Spleen (tissue), 11 donors: Measurements from ENCODE around the gene WNT7A. TPM values are rescaled to one million over a fixed set of nuclear protein-coding genes. Genes with fewer than 3 reads are reported as not detected.

ENCODE experiments used
- DNase-seq: peaks from one replicate; pipeline ENCODE4 v3.0.0-alpha.2; 2020
- H3K27ac ChIP-seq, 8 donors: fragments of 200-600 bp; sonication (generic) in 7 of 8; 1 replicate in 4 of 8; 2 replicates in 4 of 8; pipeline versions ENCODE4 v1.5.0 to v1.8.0; 2016 to 2021; ENCODE audit warnings: inconsistent platforms in 4 of 8, mild to moderate bottlenecking in 4 of 8, moderate library complexity in 1 of 8
- H3K27me3 ChIP-seq, 7 donors: fragments of 200-600 bp; sonication (generic) in 6 of 7; replicated peaks in 1 of 7; 1 replicate in 4 of 7; 2 replicates in 3 of 7; pipeline versions ENCODE4 v1.5.0 to v1.8.0; 2016 to 2021; ENCODE audit warnings: inconsistent platforms in 3 of 7, mild to moderate bottlenecking in 1 of 7
- H3K36me3 ChIP-seq, 6 donors: fragments of 200-600 bp; sonication (generic) in 5 of 6; 1 replicate in 4 of 6; 2 replicates in 2 of 6; pipeline versions ENCODE4 v1.5.0 to v1.8.0; 2016 to 2021; ENCODE audit warnings: inconsistent platforms in 2 of 6
- H3K4me1 ChIP-seq, 6 donors: fragments of 200-600 bp; sonication (generic) in 5 of 6; 1 replicate in 3 of 6; 2 replicates in 3 of 6; pipeline versions ENCODE4 v1.5.0 to v1.8.0; 2016 to 2021; ENCODE audit warnings: inconsistent platforms in 3 of 6
- H3K4me3 ChIP-seq, 8 donors: fragments of 200-600 bp; sonication (generic) in 7 of 8; 1 replicate in 4 of 8; 2 replicates in 4 of 8; pipeline versions ENCODE4 v1.5.0 to v1.8.0; 2016 to 2021; ENCODE audit warnings: inconsistent platforms in 4 of 8, mild to moderate bottlenecking in 4 of 8, moderate library complexity in 2 of 8
- H3K9me3 ChIP-seq, 8 donors: fragments of 200-600 bp; sonication (generic) in 7 of 8; 1 replicate in 4 of 8; 2 replicates in 4 of 8; pipeline versions ENCODE4 v1.5.0 to v1.8.0; 2016 to 2021; ENCODE audit warnings: inconsistent platforms in 4 of 8
- CTCF ChIP-seq, 11 experiments: fragments of 200-600 bp in 7 of 11; fragments of 450-650 bp in 4 of 11; sonication (generic) in 4 of 11; IDR thresholded peaks in 8 of 11; conservative IDR thresholded peaks in 3 of 11; 1 replicate in 7 of 11; 2 replicates in 4 of 11; pipeline versions ENCODE4 v1.4.0 to v1.8.0; 2016 to 2021; ENCODE audit warnings: antibody characterized with exemption in 11 of 11, inconsistent platforms in 4 of 11, mild to moderate bottlenecking in 1 of 11
- POLR2A ChIP-seq, 3 donors: fragments of 450-650 bp; IDR thresholded peaks; one replicate each; pipeline ENCODE4 v1.5.1; 2017; ENCODE audit warnings: antibody characterized with exemption in 3 of 3, mild to moderate bottlenecking in 1 of 3
- POLR2AphosphoS5 ChIP-seq, 3 donors: sonication (generic); formaldehyde crosslinking; IDR thresholded peaks; one replicate each; pipeline ENCODE4 v1.5.1; 2017; ENCODE audit warnings: antibody characterized with exemption in 3 of 3
- WGBS, 5 donors: extraction: QIAGEN DNeasy Blood & Tissue Kit in 3 of 5; methylation state at CpG; one replicate each; pipeline versions ENCODE4 v1.1.5 to v1.1.7; 2013 to 2018; 5-methylcytosine and 5-hydroxymethylcytosine counted together
- intact Hi-C: fragments of 100-400 bp; cut with DNase I; formaldehyde crosslinking; loops from one replicate; pipeline ENCODE4 v1.15.0; 2023; ENCODE audit warnings: low total_unique reads
- polyA plus RNA-seq, 3 donors: library from polyadenylated mRNA; stranded (reverse); fragments of 200-250 nt; gene quantifications; one replicate each; pipeline ENCODE4 v1.2.1, GENCODE V29; 2013
- total RNA-seq, 7 donors: library from RNA; depleted of rRNA in 3 of 7; stranded (reverse); fragments of >200 nt in 3 of 7; fragmentation: NEBNext Ultra II Directional in 4 of 7; extraction: Animal tissue kit (Norgen Biotek cat#: 25700) in 4 of 7; gene quantifications; one replicate each; pipeline versions ENCODE4 v1.1.0 to v1.2.1, GENCODE V29; 2016 to 2021
- donor health status: healthy with polysubstance abuse.
- donor health status: DM: no; HTN: no; CAD: no; lungs with moderate emphysema.
- donor health status: DM: no; HTN: no; CAD: no.
- donor health status: Bipolar disorder and iron deficiency.
- donor health status: healthy.
- donor health status: DM: no; HTN: no; CAD: no.
- donor health status: DM: yes; HTN: yes; CAD: no.

Gene WNT7A
- total and polyA plus RNA-seq, 10 donors: 0.52 to 6.3 (median 2.0) TPM

DNA sequence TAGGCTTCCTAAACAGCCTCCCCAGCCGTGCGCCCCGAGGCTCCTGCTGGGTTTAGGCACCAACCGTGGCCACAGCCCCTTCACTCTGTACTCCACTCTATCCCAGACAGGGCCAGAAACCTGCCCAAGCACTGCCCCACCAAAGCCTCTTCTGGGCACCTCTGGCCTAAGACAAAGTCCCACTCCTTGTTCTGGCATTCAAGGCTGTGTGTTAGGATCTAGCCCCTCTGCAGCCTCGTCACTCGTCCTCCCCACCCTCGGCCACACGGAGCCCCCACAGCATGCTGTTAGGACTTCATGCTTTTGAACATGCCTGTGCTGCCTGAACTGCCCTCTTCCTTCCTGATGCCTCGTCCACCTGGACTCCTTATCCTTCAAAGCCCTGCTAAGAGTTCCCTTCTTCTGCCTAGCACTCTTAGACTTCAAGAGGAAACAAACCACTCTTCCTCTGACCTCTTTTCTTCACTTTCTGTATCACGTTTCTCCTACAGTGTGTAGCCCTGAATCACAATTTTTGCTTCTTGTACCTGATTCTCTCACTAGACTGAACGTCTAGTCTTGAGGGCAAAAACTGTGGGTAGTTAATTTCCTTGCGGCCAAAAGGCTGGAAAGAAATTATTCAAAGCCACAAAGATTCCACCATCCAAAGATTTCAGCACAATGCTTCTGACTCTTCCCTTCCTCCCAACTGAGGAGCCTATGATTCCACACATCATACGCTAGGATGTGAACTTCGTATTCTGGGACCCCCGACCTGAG lies 28.6 kb downstream of the WNT7A start:
- Histone ChIP-seq H3K27ac (no peak overlapping the region), H3K4me1 (peaks cover 0 to 11% (median 4%) of the 10 kb centered on the region in 6 donors), H3K9me3 (no peaks in the 10 kb centered on the region), H3K4me3 (no peak overlapping the region), H3K36me3 (peaks cover 0 to 4% (median 0%) of the 10 kb centered on the region in 6 donors), H3K27me3 (peaks cover 0 to 28% (median 0%) of the 10 kb centered on the region in 7 donors)
- TF ChIP-seq POLR2A (IDR thresholded peaks at IDR 0.05): no peak
- no peak for TF ChIP-seq CTCF (IDR thresholded peaks at IDR 0.05 in 8 of 11, conservative IDR thresholded peaks at IDR 0.05 in 3 of 11)
- TF ChIP-seq POLR2AphosphoS5 (IDR thresholded peaks at IDR 0.05): no peak
- intact Hi-C loops: no loop called here
- peak; percentile 64 for DNase-seq
- 61 to 67% (median 65%) methylated on average over 15 of the region's 15 CpGs for WGBS, 5 donors

DNA sequence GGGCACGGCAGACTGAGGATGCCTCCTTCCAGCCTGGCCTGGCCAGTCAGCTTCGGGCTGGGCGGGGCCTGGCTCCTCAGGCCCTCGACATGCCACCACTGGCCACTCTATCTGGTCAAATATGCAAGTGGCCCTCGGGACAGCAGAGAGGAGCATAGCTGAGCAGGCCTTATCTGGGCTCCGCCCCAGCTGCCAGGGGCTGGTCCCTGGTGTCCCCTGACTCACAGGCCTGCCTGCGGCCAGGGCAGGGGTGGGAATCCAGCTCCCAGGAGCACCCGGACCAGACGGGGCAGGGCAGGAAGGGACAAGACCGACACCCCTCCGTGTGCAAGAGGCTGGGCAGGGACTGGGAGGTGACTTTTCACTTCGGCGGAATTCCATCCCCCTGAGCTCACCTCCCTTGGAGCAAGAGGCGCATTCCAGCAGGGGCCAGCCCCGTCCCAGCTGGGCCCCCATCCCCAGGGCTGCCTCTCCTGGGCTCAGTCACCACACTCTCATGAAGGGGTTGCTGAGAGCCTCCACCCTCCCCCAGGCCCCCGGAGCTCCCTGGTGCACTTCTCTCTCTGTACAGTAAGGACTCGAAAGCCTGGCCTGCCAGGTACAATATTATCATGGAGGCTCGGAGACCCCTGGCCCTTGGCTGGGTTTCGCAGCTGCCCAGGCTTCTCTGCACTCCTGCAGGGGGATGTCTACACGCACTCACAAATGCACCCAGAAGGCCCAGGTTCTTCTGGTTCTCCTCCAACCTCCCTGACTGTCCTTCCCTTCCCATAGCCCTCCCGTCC lies 29.5 kb downstream of the WNT7A start:
- TF ChIP-seq POLR2AphosphoS5 (IDR thresholded peaks at IDR 0.05): no peak
- no peak for TF ChIP-seq CTCF (IDR thresholded peaks at IDR 0.05 in 8 of 11, conservative IDR thresholded peaks at IDR 0.05 in 3 of 11)
- no peak for TF ChIP-seq POLR2A (IDR thresholded peaks at IDR 0.05)
- H3K27ac ChIP-seq: no peak overlapping the region
- peaks cover 0 to 27% (median 0%) of the 10 kb centered on the region in 7 donors for H3K27me3 ChIP-seq
- WGBS, 5 donors: 65 to 82% (median 77%) methylated on average over 20 to 21 of the region's 21 CpGs
- peak; percentile 68 for DNase-seq
- peaks cover 0 to 15% (median 4%) of the 10 kb centered on the region in 6 donors for H3K4me1 ChIP-seq
- no peak overlapping the region for H3K4me3 ChIP-seq
- intact Hi-C loops: no loop called here
- H3K36me3 ChIP-seq: peaks cover 0 to 4% (median 0%) of the 10 kb centered on the region in 6 donors
- no peaks in the 10 kb centered on the region for H3K9me3 ChIP-seq

- peaks cover 0 to 31% (median 0%) of the 10 kb centered on the region in 7 donors for H3K27me3 ChIP-seq
- H3K4me1 ChIP-seq: peaks cover 0 to 15% (median 4%) of the 10 kb centered on the region in 6 donors
- no peaks in the 10 kb centered on the region for H3K36me3 ChIP-seq
- no peaks in the 10 kb centered on the region for H3K9me3 ChIP-seq
- H3K27ac ChIP-seq: no peak overlapping the region
- no peak for DNase-seq
- intact Hi-C loops: no loop called here
- WGBS, 5 donors: 75 to 87% (median 80%) methylated on average over 5 of the region's 5 CpGs
- no peak for TF ChIP-seq CTCF (IDR thresholded peaks at IDR 0.05 in 8 of 11, conservative IDR thresholded peaks at IDR 0.05 in 3 of 11)
- TF ChIP-seq POLR2AphosphoS5 (IDR thresholded peaks at IDR 0.05): no peak
- TF ChIP-seq POLR2A (IDR thresholded peaks at IDR 0.05): no peak
- no peak overlapping the region for H3K4me3 ChIP-seq
These were observed 30.9 kb downstream of the WNT7A start for GRCh38 chr3:13849018-13849417.
